IMR-90 (cell line): ENCODE data around the gene BAZ2B. TPM values are rescaled to one million over a fixed set of nuclear protein-coding genes. Genes with fewer than 3 reads are reported as not detected.
A peak's percentile ranks its signal among the peaks of the same experiment; 100 is the strongest.

Experiments
- ATAC-seq: fragments of 200-7000 bp; cut with Tn5 transposase; 2 replicates; pipeline ENCODE4 v1.9.1; 2020; ENCODE audit warnings: low read depth, mild to moderate bottlenecking, moderate library complexity
- BruUV-seq: library from RNA; stranded (reverse); fragments of 400-500 nt; replicated peaks from 2 replicates; lab custom pipeline; 2021; lab: Mats Ljungman, UMichigan
- CTCF ChIA-PET: fragments of 300-600 bp; formaldehyde crosslinking; extraction: SDS; loops from one replicate; lab custom pipeline; 2021; ENCODE audit warnings: antibody characterized with exemption; lab: Yijun Ruan, JAX
- POLR2A ChIA-PET: fragments of 300-600 bp; sonication (Branson Sonifier 250); formaldehyde crosslinking; loops from one replicate; lab custom pipeline; 2022; ENCODE audit warnings: antibody characterized with exemption; ENCODE audit not compliant: unreplicated experiment; lab: Charles Lee
- DNase-seq: peaks from one replicate; pipeline ENCODE4 v3.0.0; 2013
- H2AFZ ChIP-seq: replicated peaks from 2 replicates; pipeline ENCODE3; 2013; ENCODE audit warnings: low read length, mild to moderate bottlenecking; ENCODE audit not compliant: poor library complexity
- H2AK5ac ChIP-seq: 2 replicates; pipeline ENCODE4 v1.6.1; 2013; ENCODE audit warnings: low read depth, low read length, inconsistent platforms
- H2AK9ac ChIP-seq: replicated peaks from 2 replicates; pipeline ENCODE3; 2013; ENCODE audit warnings: mild to moderate bottlenecking, low read depth, low read length, moderate library complexity; ENCODE audit not compliant: poor library complexity
- H2BK120ac ChIP-seq: 2 replicates; pipeline ENCODE4 v1.6.1; 2013; ENCODE audit warnings: low read depth, low read length, inconsistent platforms
- H2BK15ac ChIP-seq: 3 replicates; pipeline ENCODE4 v1.6.1; 2013; ENCODE audit warnings: low read depth, low read length, inconsistent platforms
- H2BK20ac ChIP-seq: 2 replicates; pipeline ENCODE4 v1.6.1; 2013; ENCODE audit warnings: low read depth, mild to moderate bottlenecking, inconsistent platforms, low read length, moderate library complexity
- H2BK5ac ChIP-seq: 2 replicates; pipeline ENCODE4 v1.6.1; 2013; ENCODE audit warnings: mild to moderate bottlenecking, low read depth, low read length, inconsistent platforms; ENCODE audit not compliant: poor library complexity, severe bottlenecking
- H3K14ac ChIP-seq: replicated peaks from 2 replicates; pipeline ENCODE4 v1.6.1; 2013; ENCODE audit warnings: low read depth, low read length, inconsistent platforms
- H3K18ac ChIP-seq: 2 replicates; pipeline ENCODE4 v1.6.1; 2013; ENCODE audit warnings: low read depth, low read length, control low read depth
- H3K23ac ChIP-seq: 2 replicates; pipeline ENCODE4 v1.6.1; 2013; ENCODE audit warnings: low read depth, low read length, inconsistent platforms
- H3K27ac ChIP-seq: 2 replicates; pipeline ENCODE4 v1.5.1; 2013; ENCODE audit warnings: mild to moderate bottlenecking, control low read depth, low read length; ENCODE audit not compliant: insufficient read depth
- H3K27me3 ChIP-seq: 2 replicates; pipeline ENCODE4 v1.6.1; 2013; ENCODE audit warnings: low read length; ENCODE audit not compliant: control insufficient read depth, insufficient read depth
- H3K36me3 ChIP-seq: 2 replicates; pipeline ENCODE4 v1.6.1; 2013; ENCODE audit warnings: low read length, mixed read lengths; ENCODE audit not compliant: control insufficient read depth, insufficient read depth
- H3K4ac ChIP-seq: 2 replicates; pipeline ENCODE4 v1.6.1; 2013; ENCODE audit warnings: low read depth, low read length, inconsistent platforms
- H3K4me1 ChIP-seq: 2 replicates; pipeline ENCODE4 v1.6.1; 2013; ENCODE audit warnings: low read length, mixed read lengths; ENCODE audit not compliant: control insufficient read depth, insufficient read depth
- H3K4me2 ChIP-seq: 2 replicates; pipeline ENCODE4 v1.6.1; 2013; ENCODE audit warnings: low read depth, mild to moderate bottlenecking, control low read depth, low read length, moderate library complexity
- H3K4me3 ChIP-seq: 2 replicates; pipeline ENCODE4 v1.5.1; 2013; ENCODE audit warnings: low read depth, mild to moderate bottlenecking, control low read depth, low read length, moderate library complexity; ENCODE audit not compliant: insufficient read depth
- H3K56ac ChIP-seq: 2 replicates; pipeline ENCODE4 v1.6.1; 2013; ENCODE audit warnings: low read length, inconsistent platforms; ENCODE audit not compliant: insufficient read depth; ENCODE audit errors: extremely low read depth
- H3K79me1 ChIP-seq, 2 experiments: 2 replicates each; pipeline ENCODE4 v1.6.1; 2013; ENCODE audit warnings: low read length in 2 of 2, inconsistent platforms in 1 of 2, low read depth in 1 of 2
- H3K9ac ChIP-seq: 2 replicates; pipeline ENCODE4 v1.6.1; 2013; ENCODE audit warnings: low read depth, low read length, control low read depth
- H3K9me1 ChIP-seq: 2 replicates; pipeline ENCODE4 v1.6.1; 2013; ENCODE audit warnings: low read length, inconsistent platforms; ENCODE audit not compliant: insufficient read depth
- H3K9me3 ChIP-seq: 2 replicates; pipeline ENCODE4 v1.6.1; 2013; ENCODE audit warnings: low read length; ENCODE audit not compliant: control insufficient read depth, insufficient read depth
- H4K20me1 ChIP-seq: 2 replicates; pipeline ENCODE4 v1.6.1; 2013; ENCODE audit warnings: low read length, inconsistent platforms; ENCODE audit not compliant: insufficient read depth
- H4K5ac ChIP-seq: 2 replicates; pipeline ENCODE4 v1.6.1; 2013; ENCODE audit warnings: mild to moderate bottlenecking, low read depth, low read length, control low read depth
- H4K8ac ChIP-seq, 2 experiments: 2 replicates each; pipeline ENCODE4 v1.6.1; 2013; ENCODE audit warnings: low read depth in 2 of 2, low read length in 2 of 2, control low read depth in 1 of 2, inconsistent platforms in 1 of 2
- H4K91ac ChIP-seq: 2 replicates; pipeline ENCODE4 v1.6.1; 2013; ENCODE audit warnings: low read depth, low read length, inconsistent platforms; ENCODE audit not compliant: insufficient read depth
- CHD1 ChIP-seq: IDR thresholded peaks from 2 replicates; pipeline ENCODE4 v1.6.1; 2012; ENCODE audit warnings: low read depth, low read length, improper control_type of control experiment
- MAFK ChIP-seq: IDR thresholded peaks from 2 replicates; pipeline ENCODE4 v1.6.1; 2012; ENCODE audit warnings: low read depth, low read length, improper control_type of control experiment
- RAD21 ChIP-seq: IDR thresholded peaks from 2 replicates; pipeline ENCODE4 v1.6.1; 2012; ENCODE audit warnings: low read length, improper control_type of control experiment
- WGBS, 2 experiments: methylation state at CpG; one replicate each; pipeline versions ENCODE4 v1.1.5 to v1.1.7; 2013; ENCODE audit warnings: missing lambda C conversion rate in 2 of 2; ENCODE audit not compliant: insufficient read length in 1 of 2; ENCODE audit errors: extremely low coverage in 2 of 2; 5-methylcytosine and 5-hydroxymethylcytosine counted together
- dilution Hi-C: fragments of 300-500 bp; cut with HindIII; formaldehyde crosslinking; loops from one replicate; pipeline ENCODE4 v1.14.3; 2018; ENCODE audit warnings: low sequenced_read_pairs; ENCODE audit not compliant: unreplicated experiment
- in situ Hi-C: fragments of 300-500 bp; cut with MboI; formaldehyde crosslinking; loops from 3 replicates; pipeline ENCODE4 v1.14.3; 2019; ENCODE audit warnings: low sequenced_read_pairs, inconsistent platforms, mixed read lengths
- intact Hi-C: fragments of 100-400 bp; cut with micrococcal nuclease; formaldehyde crosslinking; loops from 2 replicates; pipeline ENCODE4 v1.10.0; 2022
- polyA plus RNA-seq, 3 experiments: library from polyadenylated mRNA; depleted of rRNA; stranded (reverse); fragments of >200 nt; gene quantifications; 2 replicates each; pipeline ENCODE4 v1.2.3, GENCODE V29; 2012; ENCODE audit warnings: low replicate concordance in 1 of 3
- total RNA-seq: library from RNA; depleted of rRNA; stranded (reverse); fragments of >200 nt; gene quantifications from 2 replicates; pipeline ENCODE4 v1.2.3, GENCODE V29; 2012

Gene BAZ2B
- total and polyA plus RNA-seq, 2 of the 4 experiments (the other 2 are of a cell fraction), result 8.9 to 42.1 TPM

GRCh38 chr2:159399716-159400415, 216.5 kb downstream of the BAZ2B start:
- no peak overlapping the region for H4K5ac ChIP-seq
- POLR2A ChIA-PET, result interaction anchor here (0.6 kb wide), 2 partner anchors 18 to 216 kb away, joined by 3 to 6 read pairs; partner anchors contain the start of gene BAZ2B
- H3K9me3 ChIP-seq, result no peaks in the 10 kb centered on the region
- no peaks in the 10 kb centered on the region for H3K27me3 ChIP-seq
- DNase-seq (peak; percentile 49), ATAC-seq (peak; percentile 94)
- no peak overlapping the region for H4K91ac ChIP-seq
- H3K23ac ChIP-seq, result no peak overlapping the region
- H3K9ac ChIP-seq, result no peak overlapping the region
- H3K4me1 ChIP-seq, result no peaks in the 10 kb centered on the region
- H3K36me3 ChIP-seq, result peaks cover 3% of the 10 kb centered on the region; the same call in 1 of the 2 replicates
- H3K79me1 ChIP-seq, result no peaks in the 10 kb centered on the region
- no peak overlapping the region for H4K8ac ChIP-seq
- no peak overlapping the region for H3K27ac ChIP-seq
- H3K9me1 ChIP-seq, result no peaks in the 10 kb centered on the region
- H2BK15ac ChIP-seq, result no peak overlapping the region
- no peak overlapping the region for H2BK120ac ChIP-seq
- no peak overlapping the region for H3K56ac ChIP-seq
- dilution Hi-C loops (no loop called here), in situ Hi-C loops (no loop called here), intact Hi-C loops (no loop called here)
- BruUV-seq, result no TSS peak
- TF ChIP-seq RAD21 (no peak), MAFK (peak; percentile 53; the same call in 1 of the 2 replicates), CHD1 (no peak)
- no CpG with 5 or more reads among the region's 5 CpGs for WGBS, 2 experiments
- H3K4me2 ChIP-seq, result no peak overlapping the region
- H3K18ac ChIP-seq, result no peak overlapping the region
- no peak overlapping the region for H2BK20ac ChIP-seq
- no peak overlapping the region for H2AK5ac ChIP-seq
- no peak overlapping the region for H2AK9ac ChIP-seq
- no peak overlapping the region for H2BK5ac ChIP-seq
- no peak overlapping the region for H3K4me3 ChIP-seq
- no peak overlapping the region for H3K4ac ChIP-seq
- no peak overlapping the region for H2AFZ ChIP-seq
- CTCF ChIA-PET, result no interaction called here
- no peaks in the 10 kb centered on the region for H4K20me1 ChIP-seq
- H3K14ac ChIP-seq, result no peak overlapping the region
